Stimulated activated CD8-positive, alpha-beta memory T cell treated with anti-CD3 and anti-CD28 coated beads, Interleukin-7, amount 100 ng/mL, for 4 hours (primary cell): ENCODE data around the gene XPA.
A peak's percentile ranks its signal among the peaks of the same experiment; 100 is the strongest.
"Not testable (repeated sequence)": the region's sequence is repeated elsewhere in the genome, so short reads cannot be mapped to it uniquely, and the experiment has no call there.

Experiments used
- DNase-seq, 2 donors: peaks; one replicate each; pipeline ENCODE4 v3.0.0-alpha.2; 2020; ENCODE audit warnings: low read depth in 2 of 2

XPA gene

GRCh38 chr9:97696803-97697601, at the start of gene XPA:
TSS of gene XPA (minus strand) at chr9:97697340. CDS start at chr9:97697292, 48 bp downstream.
- DNase-seq, result peak; percentile 93 to 98

- DNase-seq, result no peak
These were observed 47.9 kb upstream of the XPA start for GRCh38 chr9:97744710-97745708.

- not testable (repeated sequence) for DNase-seq
These were observed 46.9 kb upstream of the XPA start for GRCh38 chr9:97744025-97744424.

GRCh38 chr9:97742545-97742944, 45.4 kb upstream of the XPA start:
- DNase-seq, result no peak

DNA sequence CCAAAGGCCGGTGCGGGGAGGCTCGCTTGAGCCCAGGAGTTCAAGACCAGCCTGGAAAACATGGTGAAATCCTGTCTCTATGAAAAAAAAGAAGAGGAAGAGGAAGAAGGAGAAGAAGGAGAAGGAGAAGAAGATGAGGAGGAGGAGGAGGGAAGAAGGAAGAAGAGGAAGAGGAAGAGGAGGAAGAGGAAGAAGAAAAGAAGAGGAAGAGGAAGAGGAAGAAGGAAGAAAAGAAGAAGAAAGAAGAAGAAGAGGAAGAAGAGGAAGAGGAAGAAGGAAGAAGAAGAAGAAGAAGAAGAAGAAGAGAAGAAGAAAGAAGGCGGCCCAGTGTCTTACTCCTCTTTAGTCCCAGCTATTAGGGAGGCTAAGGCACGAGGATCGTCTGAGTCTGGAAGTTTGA, 44.8 kb upstream of the XPA start:
- no peak for DNase-seq

DNA sequence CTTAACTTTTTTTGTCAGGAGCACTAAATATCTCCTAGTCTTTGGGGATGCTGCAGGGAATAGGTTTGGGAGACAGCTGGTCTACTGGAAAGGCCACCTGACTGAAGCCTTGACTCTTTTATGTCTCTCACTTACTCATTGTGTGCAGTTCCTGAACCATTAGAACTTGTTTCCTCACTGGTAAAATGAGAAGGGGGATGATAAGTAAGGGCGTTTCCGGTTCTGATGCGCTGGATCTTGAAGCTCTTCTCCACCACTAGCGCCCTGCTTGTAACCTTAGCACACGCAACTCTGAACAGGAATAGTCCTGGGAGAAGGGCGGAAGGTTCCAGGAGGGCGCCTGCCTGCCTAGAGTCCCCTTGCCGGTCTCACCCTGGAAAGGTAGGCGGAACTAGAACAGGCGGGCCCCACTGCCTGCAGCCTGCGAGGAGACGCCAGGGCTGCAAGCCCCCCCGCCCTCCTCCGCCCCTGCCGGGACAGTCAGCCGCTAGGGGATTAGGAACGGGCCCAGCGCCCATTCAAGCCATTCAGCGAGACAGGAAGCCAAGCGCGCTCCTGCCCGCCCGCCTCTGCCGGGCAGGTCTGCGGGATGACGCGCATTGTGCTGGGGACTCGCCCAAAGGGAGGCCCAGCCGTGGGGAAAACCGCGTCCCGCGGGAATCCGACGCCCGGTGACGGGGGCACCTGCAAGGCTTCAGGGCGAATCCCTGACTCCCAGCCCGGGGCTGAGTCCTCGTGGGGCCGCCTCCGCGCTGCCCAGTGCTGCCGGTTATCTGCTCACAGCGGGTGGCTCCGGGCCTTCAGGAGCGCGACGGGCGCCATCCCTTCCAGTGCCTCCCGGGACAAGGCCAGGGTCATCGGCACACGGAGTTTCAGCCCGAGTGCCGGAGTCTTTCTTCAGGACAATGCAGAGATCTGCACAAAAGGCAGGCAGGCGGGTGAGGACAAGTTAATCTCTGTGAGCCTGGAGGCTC, 44.0 kb upstream of the XPA start:
- DNase-seq, result peak in 1 of 2 donors; percentile 8

- no peak for DNase-seq
These were observed 40.3 kb upstream of the XPA start for GRCh38 chr9:97737429-97737828.

GRCh38 chr9:97735070-97735600, 38.0 kb upstream of the XPA start:
- no peak for DNase-seq

DNA sequence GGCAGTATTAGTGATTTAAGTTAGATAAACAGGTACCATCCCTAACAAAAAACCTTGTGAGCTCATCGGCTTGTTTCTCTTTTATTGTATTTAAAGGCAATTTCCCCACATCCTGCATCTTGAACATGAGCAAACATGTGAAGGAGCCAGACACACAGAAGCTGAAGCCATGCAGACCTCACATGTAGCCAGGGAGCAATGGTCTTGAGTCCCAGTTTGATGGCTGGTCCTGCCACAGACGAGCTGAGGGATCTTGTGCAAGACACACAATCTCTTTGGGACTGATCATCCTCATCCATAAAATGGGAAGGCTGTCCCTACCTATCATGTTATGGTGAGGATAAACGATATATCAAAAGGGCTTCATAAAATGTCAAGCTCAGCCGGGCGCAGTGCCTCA, 29.6 kb upstream of the XPA start:
- no peak for DNase-seq

DNA sequence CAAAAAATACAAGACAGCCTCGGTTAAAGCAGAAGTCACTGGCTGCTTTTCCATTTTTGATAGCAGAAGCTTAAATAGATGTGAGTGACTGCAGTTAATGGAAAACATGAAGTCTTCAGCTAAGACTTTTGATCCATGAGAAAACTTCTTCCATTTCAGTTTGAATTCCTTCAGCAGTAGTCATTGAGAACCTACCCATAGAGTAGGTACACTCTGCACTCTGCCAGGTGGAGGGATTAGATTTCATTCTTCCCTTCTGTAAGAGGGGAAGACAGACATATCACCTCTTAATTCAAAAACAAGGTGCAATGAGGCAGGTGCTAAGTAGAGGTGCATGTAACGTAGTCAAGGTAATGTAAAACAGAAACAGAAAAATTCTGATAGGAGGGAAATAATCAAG, 26.7 kb upstream of the XPA start:
- DNase-seq, result no peak

DNA sequence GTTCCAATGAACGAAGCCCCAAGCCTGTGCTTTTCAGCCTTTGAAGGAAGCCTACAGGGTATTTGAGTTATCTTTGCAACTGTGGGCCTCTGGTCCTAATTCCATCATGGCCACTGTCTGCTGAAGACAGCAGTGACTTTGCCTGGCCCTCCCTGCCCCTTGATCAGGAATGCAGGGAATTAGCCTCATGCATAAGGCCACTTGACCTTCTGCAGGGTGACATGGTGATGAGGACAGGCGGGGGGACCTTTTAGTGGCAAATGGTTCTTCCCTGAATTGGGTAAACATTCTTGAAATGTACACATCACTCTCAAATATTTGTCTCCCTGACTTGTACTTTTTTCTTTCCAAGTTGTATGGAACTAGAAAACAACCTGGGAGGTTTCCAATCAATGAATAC, 25.2 kb upstream of the XPA start:
- DNase-seq, result no peak

GRCh38 chr9:97721396-97721795, 24.3 kb upstream of the XPA start:
- no peak for DNase-seq

GRCh38 chr9:97717866-97718265, 20.7 kb upstream of the XPA start:
- DNase-seq, result no peak

- DNase-seq, result no peak
These were observed 17.3 kb upstream of the XPA start for GRCh38 chr9:97714435-97714834.

DNA sequence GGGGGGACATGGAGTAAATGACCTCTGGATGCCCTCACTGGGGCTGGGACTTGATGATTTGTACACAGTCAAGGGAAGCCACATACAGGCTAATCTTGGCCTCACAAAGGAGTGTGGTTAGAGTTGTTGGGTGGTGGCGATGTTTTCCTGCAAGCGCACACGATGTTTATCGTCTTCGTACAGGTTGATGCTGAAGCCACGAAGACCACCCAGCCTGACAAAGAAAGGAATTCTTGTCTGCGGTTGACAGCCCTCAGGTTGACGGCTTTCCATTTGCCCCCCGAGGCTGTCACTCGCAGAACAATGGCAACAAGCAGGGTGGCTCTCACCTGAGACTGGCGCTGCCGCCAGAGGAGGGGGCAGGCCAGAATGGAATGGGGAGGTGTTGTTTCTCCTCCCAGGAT, 14.1 kb upstream of the XPA start:
- no peak for DNase-seq

DNA sequence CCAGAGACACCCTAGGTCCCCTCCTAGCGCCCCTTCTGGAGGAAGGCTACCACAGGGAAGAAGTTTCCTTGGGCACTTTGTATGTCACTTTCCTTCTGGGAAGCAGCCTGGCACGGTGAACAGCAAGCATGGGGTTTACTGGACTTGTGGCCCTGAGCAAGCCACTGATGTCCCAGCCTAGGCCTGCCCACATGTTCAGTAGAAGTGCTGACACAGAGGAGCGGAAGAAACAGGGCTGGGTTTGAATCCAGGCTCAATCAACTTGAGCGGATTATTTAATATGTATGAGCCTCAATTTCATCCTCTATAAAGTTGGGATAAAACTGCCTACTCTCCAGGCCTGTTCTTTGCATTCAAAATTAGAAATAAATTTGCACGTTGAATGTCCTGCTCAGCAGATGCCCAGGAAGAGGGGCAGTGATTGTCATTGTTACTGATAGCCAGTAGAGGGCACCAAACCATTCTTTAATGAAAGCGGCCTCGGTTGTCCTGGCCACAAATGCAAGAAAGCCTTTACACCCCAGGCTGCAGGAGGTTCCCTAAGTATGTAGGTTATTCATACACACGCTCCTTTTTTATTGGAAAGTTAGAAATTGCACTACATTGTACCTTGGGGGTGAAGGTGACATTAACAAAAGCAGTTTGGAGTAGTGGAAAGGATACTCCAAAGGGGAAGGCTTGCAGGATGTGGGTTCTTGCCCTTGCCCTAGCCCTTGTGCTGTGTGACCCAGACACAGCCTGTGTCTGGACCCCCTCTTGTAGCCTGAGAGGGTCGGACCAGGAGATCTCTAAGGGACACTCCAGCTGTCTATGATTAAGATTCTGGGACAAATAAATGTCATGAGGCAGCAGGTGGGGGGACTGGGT, 13.4 kb upstream of the XPA start:
- DNase-seq, result no peak

GRCh38 chr9:97706246-97706645, 9.1 kb upstream of the XPA start:
- no peak for DNase-seq

GRCh38 chr9:97705354-97705950, 8.3 kb upstream of the XPA start:
- no peak for DNase-seq

GRCh38 chr9:97704851-97705250, 7.7 kb upstream of the XPA start:
- DNase-seq, result no peak

DNA sequence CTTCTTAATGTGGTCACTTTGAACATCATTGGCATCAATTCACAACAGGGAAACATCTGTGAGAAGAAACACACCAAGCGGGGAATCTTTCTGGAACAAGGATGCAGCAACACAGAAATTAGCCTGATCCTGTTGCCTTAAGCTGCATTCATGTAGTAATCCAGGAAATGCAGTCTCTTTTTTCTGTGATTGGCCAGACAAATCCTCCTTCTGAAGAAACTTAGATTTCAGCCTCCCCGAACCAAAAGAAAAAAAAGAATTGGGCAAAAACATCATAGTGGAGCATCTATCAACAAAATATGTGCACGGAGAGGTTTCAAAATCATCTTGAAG, 7.2 kb upstream of the XPA start:
- DNase-seq, result no peak
